ENCODE data around the gene TMEM63B. TPM values are rescaled to one million over a fixed set of nuclear protein-coding genes. Genes with fewer than 3 reads are reported as not detected.

Gene TMEM63B
- total and polyA plus RNA-seq, 9 of the 15 experiments (the other 6 are each of a cell fraction or from before 2014, with no cell fraction given): 0.14 to 39.4 (median 14.4) TPM

- TF ChIP-seq REST (IDR thresholded peaks at IDR 0.05; ENCODE audit: borderline replicate concordance) (peak; percentile 94), REST (CRISPR knock-in tag; IDR thresholded peaks at IDR 0.05; ENCODE audit: low read depth) (no peak), AFF4 (CRISPR knock-in tag; IDR thresholded peaks at IDR 0.05) (no peak), MYBL2 (IDR thresholded peaks at IDR 0.05; ENCODE audit: low read depth) (no peak), MYBL2 (CRISPR knock-in tag; IDR thresholded peaks at IDR 0.05; ENCODE audit: borderline replicate concordance) (no peak), THRB (CRISPR knock-in tag; conservative IDR thresholded peaks at IDR 0.05) (no peak), ZNF124 (CRISPR knock-in tag; IDR thresholded peaks at IDR 0.05) (no peak), SRSF1 (IDR thresholded peaks at IDR 0.05; ENCODE audit: low read depth, low read length) (no peak), GATAD2B (IDR thresholded peaks at IDR 0.05; ENCODE audit: borderline replicate concordance) (no peak), HDAC2 (IDR thresholded peaks at IDR 0.05) (no peak), SP1 (CRISPR knock-in tag; IDR thresholded peaks at IDR 0.05) (0 out of 2 replicates have a peak, but pooled peaks have one; percentile 46), LARP7 (IDR thresholded peaks at IDR 0.05) (no peak), RHOXF2B (CRISPR knock-in tag; conservative IDR thresholded peaks at IDR 0.05) (no peak), NCOA2 (IDR thresholded peaks at IDR 0.05; ENCODE audit: partially characterized antibody in 2 of 2) (no peak), NFRKB (IDR thresholded peaks at IDR 0.05; ENCODE audit: low read depth) (no peak), SMARCB1 (IDR thresholded peaks at IDR 0.05; ENCODE audit: insufficient read length, low read depth) (no peak)
Measured at GRCh38 chr6:44172731-44173500, 45.6 kb downstream of the TMEM63B start (continued).
